ENCODE data around the gene METTL1.

Gene METTL1

GRCh38 chr12:57782243-57782607 is 10.3 kb upstream of the METTL1 start:
- TF ChIP-seq REST (IDR thresholded peaks at IDR 0.05; ENCODE audit: insufficient replicate concordance, low read depth) (no peak), SPI1 (IDR thresholded peaks at IDR 0.05; ENCODE audit: borderline replicate concordance, low read depth) (no peak), CTCF (IDR thresholded peaks at IDR 0.05; ENCODE audit: insufficient read depth, low read length) (no peak), POLR2AphosphoS5 (IDR thresholded peaks at IDR 0.05; ENCODE audit: low read depth) (no peak), GABPA (IDR thresholded peaks at IDR 0.05; ENCODE audit: low read depth) (no peak)
- Histone ChIP-seq H3K27ac (replicated peaks) (peak overlapping the region; percentile 71), H3K27me3 (ENCODE audit: insufficient read depth, poor library complexity, severe bottlenecking) (no peaks in the 10 kb centered on the region), H3K4me3 (replicated peaks; ENCODE audit: insufficient read depth, low read length) (no peak overlapping the region)
- no peak for DNase-seq (ENCODE audit: low read depth in 1 of 2, low spot score in 1 of 2)

- Histone ChIP-seq H3K4me3 (replicated peaks; ENCODE audit: insufficient read depth, low read length) (no peak overlapping the region), H3K27ac (replicated peaks) (peak overlapping the region; percentile 71), H3K27me3 (ENCODE audit: insufficient read depth, poor library complexity, severe bottlenecking) (no peaks in the 10 kb centered on the region)
- TF ChIP-seq SPI1 (IDR thresholded peaks at IDR 0.05; ENCODE audit: borderline replicate concordance, low read depth) (no peak), GABPA (IDR thresholded peaks at IDR 0.05; ENCODE audit: low read depth) (no peak), REST (IDR thresholded peaks at IDR 0.05; ENCODE audit: insufficient replicate concordance, low read depth) (no peak), CTCF (IDR thresholded peaks at IDR 0.05; ENCODE audit: insufficient read depth, low read length) (no peak), POLR2AphosphoS5 (IDR thresholded peaks at IDR 0.05; ENCODE audit: low read depth) (no peak)
- no peak for DNase-seq (ENCODE audit: low read depth in 1 of 2, low spot score in 1 of 2)
Observed at GRCh38 chr12:57781801-57782200, 9.9 kb upstream of the METTL1 start.

GRCh38 chr12:57781244-57781643 is 9.3 kb upstream of the METTL1 start:
- no peak overlapping the region for H3K4me3 ChIP-seq (replicated peaks; ENCODE audit: insufficient read depth, low read length)
- peak in 1 of 2 experiments; percentile 46 for DNase-seq (ENCODE audit: low read depth in 1 of 2, low spot score in 1 of 2)
- no peaks in the 10 kb centered on the region for H3K27me3 ChIP-seq (ENCODE audit: insufficient read depth, poor library complexity, severe bottlenecking)
- peak overlapping the region; percentile 71 for H3K27ac ChIP-seq (replicated peaks)
- TF ChIP-seq GABPA (IDR thresholded peaks at IDR 0.05; ENCODE audit: low read depth), result no peak
- TF ChIP-seq REST (IDR thresholded peaks at IDR 0.05; ENCODE audit: insufficient replicate concordance, low read depth), result no peak
- no peak for TF ChIP-seq SPI1 (IDR thresholded peaks at IDR 0.05; ENCODE audit: borderline replicate concordance, low read depth)

Measured in HL-60 (cell line).